SHP77 treated with DMSO at 0.1 percent for 48 hours (cell line): ENCODE data around the gene ARHGEF1.

Experiments used
- DNase-seq: peaks from one replicate; lab custom pipeline; 2025; lab: John Stamatoyannopoulos, UW

Gene ARHGEF1

GRCh38 chr19:41919948-41920712 lies 37.1 kb downstream of the ARHGEF1 start:
- DNase-seq = no peak

GRCh38 chr19:41920882-41921576 lies 38.0 kb downstream of the ARHGEF1 start:
- no peak for DNase-seq

GRCh38 chr19:41921577-41922576 lies 38.9 kb downstream of the ARHGEF1 start:
- no peak for DNase-seq

- DNase-seq = no peak
Measured at GRCh38 chr19:41922585-41922984, 39.6 kb downstream of the ARHGEF1 start.

- DNase-seq = no peak
Measured at GRCh38 chr19:41923045-41923788, 40.2 kb downstream of the ARHGEF1 start.

GRCh38 chr19:41924151-41925145 lies 41.5 kb downstream of the ARHGEF1 start:
- DNase-seq = no peak

GRCh38 chr19:41925208-41926003 lies 42.4 kb downstream of the ARHGEF1 start:
- no peak for DNase-seq

GRCh38 chr19:41926028-41926762 lies 43.2 kb downstream of the ARHGEF1 start:
- DNase-seq = no peak

- no peak for DNase-seq
Measured at GRCh38 chr19:41926763-41927496, 43.9 kb downstream of the ARHGEF1 start.

GRCh38 chr19:41927497-41928192 lies 44.7 kb downstream of the ARHGEF1 start:
- DNase-seq = no peak

GRCh38 chr19:41928221-41928683 lies 45.3 kb downstream of the ARHGEF1 start, which contains the start of gene ERFL:
TSS of gene ERFL (minus strand) at chr19:41928449. CDS start at chr19:41912919, 15,530 bp downstream.
- DNase-seq = no peak

GRCh38 chr19:41928754-41929535 lies 46.0 kb downstream of the ARHGEF1 start:
- no peak for DNase-seq

GRCh38 chr19:41929536-41930071 lies 46.6 kb downstream of the ARHGEF1 start:
- no peak for DNase-seq

- no peak for DNase-seq
Measured at GRCh38 chr19:41930322-41930722, 47.3 kb downstream of the ARHGEF1 start.

- DNase-seq = no peak
Measured at GRCh38 chr19:41930926-41931592, 48.1 kb downstream of the ARHGEF1 start.
